Activated T-cell treated with anti-CD3 and anti-CD28 coated beads, Interleukin-2, amount 50 U/mL, for 4 hours (primary cell): ENCODE measurements around the gene STX8. TPM values are rescaled to one million over a fixed set of nuclear protein-coding genes. Genes with fewer than 3 reads are reported as not detected.
A peak's percentile ranks its signal among the peaks of the same experiment; 100 is the strongest.

Source experiments
- ATAC-seq, 2 donors: fragments of 200-7000 bp; cut with Tn5 transposase; one replicate each; pipeline ENCODE4 v1.10.0; 2021
- DNase-seq: peaks from one replicate; pipeline ENCODE4 v3.0.0-alpha.2; 2020
- H3K27me3 Mint-ChIP-seq: one replicate; pipeline ENCODE4 v1.8.0; 2021; ENCODE audit warnings: low read depth, mixed read lengths
- H3K36me3 Mint-ChIP-seq: one replicate; pipeline ENCODE4 v1.8.0; 2022; ENCODE audit warnings: mixed read lengths; ENCODE audit not compliant: insufficient read depth
- H3K4me1 Mint-ChIP-seq: one replicate; pipeline ENCODE4 v1.8.0; 2021; ENCODE audit warnings: low read depth, mixed read lengths
- H3K4me3 Mint-ChIP-seq: one replicate; pipeline ENCODE4 v1.8.0; 2021; ENCODE audit warnings: mild to moderate bottlenecking, moderate library complexity, mixed read lengths
- H3K9me3 Mint-ChIP-seq: one replicate; pipeline ENCODE4 v1.8.0; 2021; ENCODE audit warnings: mixed read lengths
- total RNA-seq, 3 donors: library from RNA; stranded (reverse); gene quantifications; one replicate each; pipeline ENCODE4 v1.2.1, GENCODE V29; 2021

STX8 gene
- total RNA-seq, 3 donors from 2014 or later = 37.5 to 40.7 (median 38.3) TPM

DNA sequence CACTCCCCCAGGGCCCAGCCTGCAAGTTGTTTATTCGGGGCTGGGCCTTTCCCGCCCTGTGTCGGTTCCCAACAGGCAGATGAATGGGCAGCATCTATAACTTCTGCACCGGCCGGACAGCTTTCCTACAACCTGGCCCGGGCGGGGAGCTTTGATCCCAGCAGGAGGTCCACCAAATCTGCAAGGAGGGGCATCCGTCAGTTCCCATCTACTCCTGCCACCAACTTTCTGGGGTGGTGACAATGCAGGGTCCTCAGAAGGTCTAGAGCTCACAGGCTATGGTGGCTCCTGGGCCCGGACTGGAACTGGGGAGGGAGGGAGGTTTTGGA, 342.4 kb downstream of the STX8 start:
- ATAC-seq (no peak), DNase-seq (no peak)
- H3K27me3 Mint-ChIP-seq = peaks cover 7% of the 10 kb centered on the region
- no peaks in the 10 kb centered on the region for H3K36me3 Mint-ChIP-seq
- peaks cover 2% of the 10 kb centered on the region for H3K4me1 Mint-ChIP-seq
- no peak overlapping the region for H3K4me3 Mint-ChIP-seq
- H3K9me3 Mint-ChIP-seq = no peaks in the 10 kb centered on the region

DNA sequence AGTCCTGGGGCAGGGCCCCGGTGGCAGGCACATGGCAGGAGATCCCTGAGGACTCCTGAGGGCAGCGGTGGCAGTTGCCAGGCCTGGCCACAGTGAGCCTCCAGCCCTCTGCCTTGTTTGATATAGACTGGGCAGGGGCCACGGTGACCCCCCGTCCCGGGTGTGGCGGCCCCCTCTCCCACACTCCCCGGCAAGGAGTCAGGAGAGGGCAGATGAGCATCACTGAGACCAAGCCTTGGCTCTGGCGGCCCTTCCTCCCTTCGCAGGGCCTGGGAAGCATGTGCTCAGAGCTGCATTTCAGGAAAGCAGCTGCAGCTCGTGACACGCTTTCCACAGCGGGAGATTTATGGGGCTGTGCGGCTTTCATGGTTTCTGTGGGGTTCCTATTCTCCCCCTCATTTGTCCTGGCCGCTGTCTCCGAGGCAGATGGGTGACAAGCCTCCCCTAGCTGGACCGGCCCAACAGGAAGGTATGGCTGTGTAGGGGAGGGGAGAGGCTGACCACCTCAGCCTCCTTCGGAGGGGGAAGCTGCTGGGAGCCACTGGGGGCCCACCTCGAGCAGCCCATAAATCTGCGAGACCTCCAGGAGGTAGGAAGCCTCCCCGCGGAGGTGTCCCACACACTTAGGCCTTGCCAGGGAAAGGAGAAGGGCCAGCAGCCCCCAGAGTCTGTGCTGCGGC, 342.9 kb downstream of the STX8 start:
- Mint-ChIP-seq H3K27me3 (peaks cover 7% of the 10 kb centered on the region), H3K36me3 (no peaks in the 10 kb centered on the region), H3K9me3 (no peaks in the 10 kb centered on the region), H3K4me1 (peaks cover 2% of the 10 kb centered on the region), H3K4me3 (no peak overlapping the region)
- no peak for DNase-seq
- ATAC-seq = no peak

DNA sequence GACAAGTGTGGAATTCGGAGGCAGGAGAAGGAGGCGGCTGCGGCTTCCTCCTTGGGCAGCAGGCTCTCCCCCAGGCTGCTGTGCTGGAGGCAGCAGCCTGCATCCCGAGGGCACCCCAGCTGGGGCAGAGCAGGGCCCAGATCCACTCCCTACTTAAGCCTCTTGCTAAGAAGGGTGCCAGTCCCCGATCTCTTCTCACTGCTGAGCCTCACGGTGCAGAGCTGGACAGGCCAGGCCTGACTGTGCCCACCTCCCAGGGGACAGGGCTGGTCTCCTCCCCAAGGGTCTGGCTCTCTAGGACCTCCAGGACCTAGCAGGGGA, 343.5 kb downstream of the STX8 start:
- ATAC-seq (no peak), DNase-seq (no peak)
- H3K4me3 Mint-ChIP-seq = no peak overlapping the region
- peaks cover 2% of the 10 kb centered on the region for H3K4me1 Mint-ChIP-seq
- no peaks in the 10 kb centered on the region for H3K9me3 Mint-ChIP-seq
- peaks cover 7% of the 10 kb centered on the region for H3K27me3 Mint-ChIP-seq
- no peaks in the 10 kb centered on the region for H3K36me3 Mint-ChIP-seq

- no peaks in the 10 kb centered on the region for H3K9me3 Mint-ChIP-seq
- peaks cover 2% of the 10 kb centered on the region for H3K4me1 Mint-ChIP-seq
- no peak for ATAC-seq
- peaks cover 7% of the 10 kb centered on the region for H3K27me3 Mint-ChIP-seq
- H3K36me3 Mint-ChIP-seq = no peaks in the 10 kb centered on the region
- H3K4me3 Mint-ChIP-seq = no peak overlapping the region
- no peak for DNase-seq
Measured at GRCh38 chr17:9231449-9232154, 344.0 kb downstream of the STX8 start.

- Mint-ChIP-seq H3K4me3 (no peak overlapping the region), H3K4me1 (peaks cover 2% of the 10 kb centered on the region), H3K9me3 (no peaks in the 10 kb centered on the region), H3K36me3 (no peaks in the 10 kb centered on the region), H3K27me3 (peaks cover 7% of the 10 kb centered on the region)
- no peak for DNase-seq
- no peak for ATAC-seq
Measured at GRCh38 chr17:9230861-9231260, 344.8 kb downstream of the STX8 start.

- H3K4me3 Mint-ChIP-seq = no peak overlapping the region
- no peaks in the 10 kb centered on the region for H3K36me3 Mint-ChIP-seq
- peaks cover 7% of the 10 kb centered on the region for H3K27me3 Mint-ChIP-seq
- DNase-seq = no peak
- H3K4me1 Mint-ChIP-seq = peaks cover 2% of the 10 kb centered on the region
- no peak for ATAC-seq
- no peaks in the 10 kb centered on the region for H3K9me3 Mint-ChIP-seq
Measured at GRCh38 chr17:9230346-9230745, 345.3 kb downstream of the STX8 start.

- Mint-ChIP-seq H3K4me1 (no peaks in the 10 kb centered on the region), H3K27me3 (peaks cover 7% of the 10 kb centered on the region), H3K36me3 (no peaks in the 10 kb centered on the region), H3K4me3 (no peak overlapping the region), H3K9me3 (no peaks in the 10 kb centered on the region)
- DNase-seq (no peak), ATAC-seq (no peak)
Measured at GRCh38 chr17:9229826-9230201, 345.8 kb downstream of the STX8 start.

DNA sequence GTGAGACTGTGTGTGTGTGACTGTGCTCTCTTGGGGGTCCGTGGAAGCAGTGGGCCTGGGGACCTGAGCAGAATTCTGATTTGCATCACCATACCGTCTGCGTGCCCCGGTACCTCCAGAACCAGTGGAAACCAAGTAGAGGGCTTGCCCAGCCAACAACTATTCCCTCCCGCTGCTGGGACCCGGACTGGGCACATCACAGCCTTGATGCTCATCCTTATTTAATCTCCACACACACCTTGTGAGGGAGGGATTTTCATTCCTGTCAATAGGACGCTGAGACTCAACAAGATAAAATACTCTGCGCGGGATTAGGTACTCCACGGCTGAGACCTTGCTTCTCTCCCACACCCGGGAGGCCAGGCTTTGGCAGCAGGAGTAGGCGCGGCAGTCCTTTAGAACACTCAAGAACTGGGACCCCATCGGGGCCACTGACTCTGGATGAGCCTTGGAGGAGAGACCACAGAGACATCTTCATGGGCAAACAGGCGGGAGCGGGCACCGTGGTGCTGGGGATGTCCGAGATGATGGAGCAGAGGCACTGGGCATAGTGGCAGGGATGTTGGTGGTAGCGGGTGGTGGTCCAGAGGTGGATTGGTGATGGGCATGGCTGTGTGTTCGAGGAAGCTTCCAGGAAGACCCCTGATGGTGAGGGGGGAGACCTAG, 346.3 kb downstream of the STX8 start:
- Mint-ChIP-seq H3K4me3 (no peak overlapping the region), H3K9me3 (no peaks in the 10 kb centered on the region), H3K36me3 (no peaks in the 10 kb centered on the region), H3K27me3 (peaks cover 7% of the 10 kb centered on the region), H3K4me1 (no peaks in the 10 kb centered on the region)
- no peak for DNase-seq
- no peak for ATAC-seq

DNA sequence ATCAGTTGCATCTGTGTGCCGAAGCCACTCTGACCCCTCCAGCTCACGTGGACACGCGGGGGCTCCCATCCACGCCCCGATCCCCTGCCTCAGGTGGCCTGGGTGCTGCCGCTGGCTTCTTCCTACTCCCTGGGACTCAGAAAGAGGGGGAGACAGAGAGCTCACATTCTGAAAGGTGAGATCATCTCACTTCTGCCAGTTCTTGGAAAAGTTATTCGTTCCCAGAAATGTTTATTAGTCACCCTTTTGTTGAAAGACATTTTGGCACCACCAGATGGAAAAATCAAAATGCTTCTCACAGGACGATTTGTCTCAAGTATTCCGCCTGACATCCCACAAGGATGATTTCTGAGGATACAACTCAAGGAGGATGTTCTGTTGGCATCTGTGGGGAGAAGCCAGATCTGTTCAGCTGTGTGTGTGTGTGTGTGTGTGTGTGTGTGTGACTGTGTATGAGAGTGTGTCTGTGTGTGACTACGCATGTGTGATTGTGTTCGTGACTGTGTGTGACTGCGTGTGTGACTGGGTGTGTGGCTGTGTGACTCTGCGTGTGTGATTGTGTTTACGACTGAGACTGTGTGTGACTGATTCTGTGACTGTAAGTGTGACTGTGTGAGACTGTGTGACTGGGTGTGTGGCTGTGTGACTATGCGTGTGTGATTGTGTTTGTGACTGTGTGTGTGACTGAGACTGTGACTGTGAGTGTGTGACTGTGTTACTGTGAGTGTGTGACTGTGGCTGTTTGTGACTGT, 347.0 kb downstream of the STX8 start:
- Mint-ChIP-seq H3K9me3 (no peaks in the 10 kb centered on the region), H3K4me1 (no peaks in the 10 kb centered on the region), H3K27me3 (peaks cover 4% of the 10 kb centered on the region), H3K4me3 (no peak overlapping the region), H3K36me3 (no peaks in the 10 kb centered on the region)
- peak; percentile 28 to 42 for ATAC-seq
- DNase-seq = no peak

DNA sequence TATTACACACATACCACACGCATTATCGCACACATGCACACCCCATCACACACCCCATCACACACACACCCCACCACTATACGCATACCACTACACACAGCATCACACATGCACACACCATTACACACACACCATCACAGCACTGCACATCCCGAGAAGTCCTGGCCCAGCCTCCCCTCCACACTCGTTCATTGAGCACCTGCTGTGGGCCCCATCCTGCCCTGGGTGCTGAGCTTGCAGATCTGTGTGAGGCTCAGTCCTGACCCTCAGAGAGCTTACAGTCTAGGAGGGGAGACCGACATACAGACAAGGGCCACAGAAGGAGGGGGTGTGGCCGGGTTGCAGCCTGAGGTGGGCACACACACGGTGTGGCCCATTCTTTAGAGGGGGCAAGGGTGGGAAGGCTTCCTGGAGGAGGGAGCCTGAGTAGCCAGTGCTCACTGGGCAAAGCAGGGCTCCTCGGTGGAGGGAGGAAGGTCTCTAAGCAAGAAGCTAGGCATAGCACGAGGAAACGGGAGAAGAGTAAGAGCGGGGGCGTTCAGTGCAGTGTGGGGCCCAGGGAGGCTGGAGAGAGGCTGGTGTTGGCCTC, 347.7 kb downstream of the STX8 start:
- Mint-ChIP-seq H3K27me3 (peaks cover 4% of the 10 kb centered on the region), H3K4me1 (no peaks in the 10 kb centered on the region), H3K4me3 (no peak overlapping the region), H3K36me3 (no peaks in the 10 kb centered on the region), H3K9me3 (no peaks in the 10 kb centered on the region)
- ATAC-seq (peak in 1 of 2 donors; percentile 6), DNase-seq (no peak)

GRCh38 chr17:9226794-9227135, 348.9 kb downstream of the STX8 start:
- Mint-ChIP-seq H3K36me3 (no peaks in the 10 kb centered on the region), H3K4me3 (no peak overlapping the region), H3K4me1 (no peaks in the 10 kb centered on the region), H3K27me3 (peaks cover 6% of the 10 kb centered on the region), H3K9me3 (no peaks in the 10 kb centered on the region)
- DNase-seq (no peak), ATAC-seq (peak in 1 of 2 donors; percentile 27)

DNA sequence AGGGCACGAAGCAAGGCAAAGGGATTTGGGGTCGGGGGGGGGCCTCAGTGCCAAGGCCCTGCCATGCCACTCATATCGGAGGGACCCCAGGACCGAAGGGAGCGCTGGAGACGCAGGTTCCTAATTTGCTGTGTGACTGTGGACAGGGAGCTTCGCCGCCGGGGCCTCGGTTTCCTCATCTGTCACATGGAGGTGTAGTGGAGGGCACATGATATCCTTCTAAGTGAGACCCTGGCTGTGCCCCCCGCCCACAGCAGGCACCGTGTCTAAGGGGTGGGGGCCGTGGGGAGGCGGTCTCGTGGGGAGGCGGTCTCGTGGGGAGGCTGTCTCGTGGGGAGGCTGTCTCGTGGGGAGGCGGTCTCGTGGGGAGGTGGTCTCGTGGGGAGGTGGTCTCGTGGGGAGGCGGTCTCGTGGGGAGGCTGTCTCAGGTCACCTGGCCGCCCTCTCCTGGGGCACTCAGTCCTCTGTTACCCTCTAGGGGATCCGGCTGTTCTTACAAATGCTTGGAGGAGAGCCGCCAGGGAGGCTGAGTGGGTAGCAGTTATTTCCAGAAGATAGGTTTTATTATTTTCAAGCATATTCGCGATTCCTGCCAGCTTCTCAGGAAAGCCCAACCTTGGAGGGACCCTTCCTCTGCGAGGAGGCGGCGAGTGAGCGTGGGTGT, 349.4 kb downstream of the STX8 start:
- Mint-ChIP-seq H3K36me3 (no peaks in the 10 kb centered on the region), H3K4me3 (no peak overlapping the region), H3K27me3 (peaks cover 4% of the 10 kb centered on the region), H3K4me1 (no peaks in the 10 kb centered on the region), H3K9me3 (no peaks in the 10 kb centered on the region)
- DNase-seq = no peak
- ATAC-seq = no peak

DNA sequence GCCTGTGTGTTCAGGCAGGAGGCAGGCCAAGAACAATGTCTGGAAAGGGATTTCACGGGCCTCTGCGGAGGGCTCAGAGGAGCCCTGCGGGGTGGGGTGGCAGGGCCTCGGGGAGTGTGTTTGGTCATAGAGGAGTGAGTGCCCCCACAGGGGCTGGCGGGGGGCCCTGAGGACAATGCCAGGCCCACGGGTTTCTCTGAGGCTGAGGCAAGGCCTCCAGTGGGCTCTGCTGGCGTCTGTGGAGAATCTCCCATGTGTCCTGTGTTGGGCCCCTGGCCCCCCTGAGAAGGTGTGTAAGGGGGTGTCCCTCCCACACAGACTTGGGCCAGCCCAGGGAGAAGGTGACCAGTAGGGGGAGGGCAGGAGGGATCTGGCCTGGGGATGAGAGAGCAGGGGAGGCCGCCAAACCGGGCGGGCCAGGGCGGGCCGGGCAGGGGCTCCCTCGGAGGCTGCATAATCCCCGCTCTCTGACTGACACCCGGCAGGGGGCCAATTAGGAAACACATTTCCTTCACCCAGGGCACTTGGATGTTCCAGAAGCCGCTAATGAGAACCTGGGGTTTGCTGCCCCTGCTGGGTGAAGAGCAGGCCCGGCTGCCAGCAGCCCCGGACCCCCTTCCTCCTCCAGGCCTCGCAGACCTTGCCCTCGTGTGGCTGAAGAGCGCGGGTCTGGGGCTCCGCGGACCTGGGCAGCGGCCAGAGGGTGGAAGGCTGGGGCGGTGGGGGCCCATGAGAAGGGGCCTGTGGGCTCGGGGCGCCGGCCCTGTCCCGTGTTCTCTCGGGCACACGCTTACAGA, 350.1 kb downstream of the STX8 start:
- H3K4me3 Mint-ChIP-seq = no peak overlapping the region
- no peaks in the 10 kb centered on the region for H3K9me3 Mint-ChIP-seq
- H3K27me3 Mint-ChIP-seq = peaks cover 4% of the 10 kb centered on the region
- DNase-seq (no peak), ATAC-seq (no peak)
- H3K36me3 Mint-ChIP-seq = no peaks in the 10 kb centered on the region
- H3K4me1 Mint-ChIP-seq = no peaks in the 10 kb centered on the region
